Nephron progenitor cell (in vitro differentiated cells): Measurements from ENCODE around the gene CDH22.

ENCODE experiments used
- DNase-seq: peaks from one replicate; pipeline ENCODE4 v3.0.0; 2021
- H3K27ac Mint-ChIP-seq: 2 replicates; pipeline ENCODE4 v1.8.0; 2021; ENCODE audit warnings: mild to moderate bottlenecking, moderate library complexity, mixed read lengths
- H3K27me3 Mint-ChIP-seq: 2 replicates; pipeline ENCODE4 v1.8.0; 2021; ENCODE audit warnings: mild to moderate bottlenecking, low read depth, mixed read lengths; ENCODE audit not compliant: poor library complexity
- H3K36me3 Mint-ChIP-seq: 2 replicates; pipeline ENCODE4 v1.8.0; 2021; ENCODE audit warnings: low read depth, mixed read lengths
- H3K4me1 Mint-ChIP-seq: 2 replicates; pipeline ENCODE4 v1.8.0; 2021; ENCODE audit warnings: mixed read lengths
- H3K4me3 Mint-ChIP-seq: 2 replicates; pipeline ENCODE4 v1.8.0; 2021; ENCODE audit warnings: mild to moderate bottlenecking, moderate library complexity, mixed read lengths
- H3K9me3 Mint-ChIP-seq: 2 replicates; pipeline ENCODE4 v1.8.0; 2021; ENCODE audit warnings: mild to moderate bottlenecking, moderate library complexity, mixed read lengths
- TF ChIP-seq, protein P1 (sequence below): fragments of 200-600 bp; sonication (generic); IDR thresholded peaks from 2 replicates; pipeline ENCODE4 v1.5.0; 2021; ENCODE audit warnings: antibody characterized with exemption

The CDH22 gene

DNA sequence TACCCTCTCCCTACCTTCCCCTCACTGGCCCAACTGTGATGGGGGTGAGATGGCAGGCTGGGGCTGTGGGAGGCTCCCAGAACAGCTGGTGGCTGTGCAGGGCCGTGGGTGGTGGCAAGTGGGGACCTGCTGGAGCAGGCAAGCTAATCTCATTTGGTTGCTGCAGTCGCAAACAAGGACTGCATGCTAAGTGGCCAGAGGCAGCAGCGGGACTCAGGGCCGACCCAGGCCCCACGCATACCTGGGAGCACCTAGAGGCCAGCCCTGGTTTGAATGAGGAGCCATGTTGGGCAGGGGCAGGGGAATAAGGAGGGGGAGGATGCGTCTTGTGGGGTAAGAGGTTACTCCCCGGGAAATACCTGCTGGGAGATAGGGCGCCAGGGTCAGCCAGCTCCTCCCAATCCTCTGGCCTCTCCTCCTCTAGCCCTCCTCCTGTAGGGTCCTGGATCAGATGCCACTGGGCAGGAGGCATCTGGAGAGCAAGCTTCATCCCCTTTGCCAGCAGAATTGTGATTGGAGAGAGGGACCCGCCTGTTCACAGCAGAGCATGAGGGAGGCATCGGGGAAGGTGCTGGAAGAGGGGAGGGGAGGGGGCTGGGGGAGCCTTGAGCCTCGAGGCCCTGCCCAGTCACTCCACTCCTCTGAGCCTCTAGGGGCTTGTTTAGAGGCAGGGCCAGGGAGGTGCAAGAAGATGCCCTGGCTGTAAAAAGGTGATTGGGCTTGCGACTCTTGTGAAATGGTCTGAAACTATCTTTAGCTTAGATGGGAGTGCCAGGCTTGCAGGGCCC is 24.3 kb upstream of the CDH22 start:
- no peak for DNase-seq
- H3K4me1 Mint-ChIP-seq = peaks cover 55% of the 10 kb centered on the region
- no peak overlapping the region for H3K27ac Mint-ChIP-seq
- no peak overlapping the region for H3K4me3 Mint-ChIP-seq
- H3K27me3 Mint-ChIP-seq = peaks cover 12% of the 10 kb centered on the region
- H3K36me3 Mint-ChIP-seq = no peaks in the 10 kb centered on the region
- H3K9me3 Mint-ChIP-seq = no peaks in the 10 kb centered on the region
- TF ChIP-seq, protein P1, sequence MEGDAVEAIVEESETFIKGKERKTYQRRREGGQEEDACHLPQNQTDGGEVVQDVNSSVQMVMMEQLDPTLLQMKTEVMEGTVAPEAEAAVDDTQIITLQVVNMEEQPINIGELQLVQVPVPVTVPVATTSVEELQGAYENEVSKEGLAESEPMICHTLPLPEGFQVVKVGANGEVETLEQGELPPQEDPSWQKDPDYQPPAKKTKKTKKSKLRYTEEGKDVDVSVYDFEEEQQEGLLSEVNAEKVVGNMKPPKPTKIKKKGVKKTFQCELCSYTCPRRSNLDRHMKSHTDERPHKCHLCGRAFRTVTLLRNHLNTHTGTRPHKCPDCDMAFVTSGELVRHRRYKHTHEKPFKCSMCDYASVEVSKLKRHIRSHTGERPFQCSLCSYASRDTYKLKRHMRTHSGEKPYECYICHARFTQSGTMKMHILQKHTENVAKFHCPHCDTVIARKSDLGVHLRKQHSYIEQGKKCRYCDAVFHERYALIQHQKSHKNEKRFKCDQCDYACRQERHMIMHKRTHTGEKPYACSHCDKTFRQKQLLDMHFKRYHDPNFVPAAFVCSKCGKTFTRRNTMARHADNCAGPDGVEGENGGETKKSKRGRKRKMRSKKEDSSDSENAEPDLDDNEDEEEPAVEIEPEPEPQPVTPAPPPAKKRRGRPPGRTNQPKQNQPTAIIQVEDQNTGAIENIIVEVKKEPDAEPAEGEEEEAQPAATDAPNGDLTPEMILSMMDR = no peak

DNA sequence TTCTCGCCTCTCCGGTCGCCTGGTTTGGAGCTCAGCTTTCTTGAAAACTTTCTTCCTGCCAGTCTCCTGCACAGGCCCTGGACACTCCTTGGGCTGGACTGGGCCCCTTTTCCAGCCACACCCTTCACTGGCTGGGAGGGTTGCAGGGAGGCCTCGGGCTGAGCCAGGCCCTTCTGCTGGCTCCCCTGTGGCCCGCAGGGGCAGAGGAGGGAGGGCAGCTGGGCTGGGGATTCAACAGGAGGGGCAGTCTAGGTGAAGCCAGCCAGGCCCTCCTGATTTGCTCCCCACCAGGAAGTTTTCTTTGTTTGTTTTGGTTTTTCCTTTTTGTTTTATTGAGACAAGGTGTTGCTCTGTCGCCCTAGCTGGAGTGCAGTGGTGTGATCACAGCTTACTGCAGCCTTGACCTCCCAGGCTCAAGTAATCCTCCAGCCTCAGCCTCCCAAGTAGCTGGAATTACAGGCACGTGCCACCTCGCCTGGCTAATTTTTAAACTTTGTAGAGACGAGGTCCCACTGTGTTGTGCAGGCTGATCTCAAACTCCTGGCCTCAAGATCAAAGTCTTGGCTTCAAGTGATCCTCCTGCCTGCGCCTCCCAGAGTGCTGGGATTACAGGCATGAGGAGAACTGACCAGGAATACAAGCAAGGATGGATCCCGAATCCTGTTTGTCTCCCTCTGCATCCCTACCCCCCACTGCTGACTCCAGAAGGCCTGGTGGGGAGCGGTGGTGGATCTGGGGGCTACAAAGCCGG is 23.5 kb upstream of the CDH22 start:
- Mint-ChIP-seq H3K4me3 (no peak overlapping the region), H3K4me1 (peaks cover 55% of the 10 kb centered on the region), H3K27me3 (peaks cover 15% of the 10 kb centered on the region), H3K36me3 (no peaks in the 10 kb centered on the region), H3K9me3 (no peaks in the 10 kb centered on the region), H3K27ac (no peak overlapping the region)
- TF ChIP-seq, protein P1 = no peak
- no peak for DNase-seq

GRCh38 chr20:46330831-46331371 is 22.6 kb upstream of the CDH22 start:
- Mint-ChIP-seq H3K36me3 (no peaks in the 10 kb centered on the region), H3K9me3 (no peaks in the 10 kb centered on the region), H3K27me3 (peaks cover 23% of the 10 kb centered on the region), H3K27ac (no peak overlapping the region), H3K4me3 (no peak overlapping the region), H3K4me1 (peaks cover 58% of the 10 kb centered on the region)
- TF ChIP-seq, protein P1 = no peak
- DNase-seq = no peak

DNA sequence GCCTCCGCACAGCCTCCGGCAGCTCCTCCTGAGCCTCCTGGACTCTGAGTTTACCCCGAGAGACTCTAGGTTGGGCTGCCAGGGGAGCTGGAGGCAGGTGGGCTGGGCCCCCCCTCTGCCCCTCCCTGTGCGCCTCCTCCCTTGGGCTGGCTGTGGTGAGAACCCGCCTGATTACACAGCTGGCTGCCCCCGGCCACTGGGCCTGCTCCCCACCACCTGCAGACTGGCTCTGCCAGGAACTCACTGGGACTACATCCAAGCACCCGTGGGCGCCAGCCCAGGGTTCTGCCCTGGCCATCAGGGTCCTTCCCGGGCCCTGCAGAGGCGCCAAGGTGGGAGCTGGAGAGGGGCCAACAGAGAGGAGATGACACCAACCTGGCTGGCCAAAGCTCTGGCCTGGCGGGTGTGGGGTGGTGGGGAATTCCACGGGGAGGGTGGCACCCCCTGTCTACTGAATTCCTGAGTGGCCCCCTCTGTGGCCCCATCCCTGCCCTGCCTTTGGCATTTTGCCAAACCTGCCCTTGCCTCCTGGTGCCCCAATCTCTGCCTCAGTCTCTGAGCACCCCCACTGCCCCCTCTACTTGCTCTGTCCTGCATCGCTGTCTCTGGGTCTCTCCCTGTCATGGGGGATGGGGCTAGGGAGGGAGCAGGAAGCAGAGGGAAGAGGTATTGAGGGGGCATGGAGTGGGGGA is 21.9 kb upstream of the CDH22 start:
- Mint-ChIP-seq H3K4me3 (no peak overlapping the region), H3K27me3 (peaks cover 21% of the 10 kb centered on the region), H3K4me1 (peaks cover 65% of the 10 kb centered on the region), H3K27ac (no peak overlapping the region), H3K9me3 (no peaks in the 10 kb centered on the region), H3K36me3 (no peaks in the 10 kb centered on the region)
- DNase-seq = no peak
- TF ChIP-seq, protein P1 = no peak

DNA sequence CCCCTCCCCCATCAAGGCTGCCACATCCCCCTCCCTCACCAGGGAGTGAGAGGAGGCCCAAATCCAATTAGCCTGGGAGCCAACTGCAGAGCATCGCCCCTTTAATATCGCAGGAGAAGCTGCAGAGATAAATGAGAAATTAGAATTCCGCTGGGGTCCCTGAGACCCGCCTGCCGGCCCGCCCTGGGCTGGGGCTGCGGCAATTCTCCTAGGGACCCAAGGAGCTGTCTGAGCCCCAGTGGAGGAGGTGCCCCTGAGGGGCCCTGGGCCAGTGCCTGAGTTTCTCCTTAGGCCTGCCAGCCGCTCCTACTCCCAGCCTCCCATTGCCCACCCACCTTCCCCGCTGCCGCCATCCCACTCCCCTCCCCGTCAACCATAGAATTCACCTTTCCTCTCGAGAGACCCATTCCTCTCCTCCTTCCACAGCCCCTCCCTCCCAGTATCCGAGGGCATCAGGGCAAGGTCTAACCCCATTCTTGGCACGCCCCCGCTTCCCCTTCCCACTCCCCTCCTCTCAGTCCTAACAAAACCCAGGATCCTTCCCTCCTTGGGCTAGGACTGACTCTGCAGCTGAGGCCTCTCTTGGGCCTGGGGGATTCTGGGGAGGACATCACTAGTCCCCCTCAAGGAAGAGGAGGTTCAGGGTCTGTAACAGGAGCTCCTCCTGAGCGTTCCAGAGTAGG is 20.0 kb upstream of the CDH22 start:
- Mint-ChIP-seq H3K27ac (no peak overlapping the region), H3K4me3 (no peak overlapping the region), H3K9me3 (no peaks in the 10 kb centered on the region), H3K36me3 (no peaks in the 10 kb centered on the region), H3K4me1 (peaks cover 54% of the 10 kb centered on the region), H3K27me3 (peaks cover 23% of the 10 kb centered on the region)
- TF ChIP-seq, protein P1 = no peak
- DNase-seq = no peak
